Mammary epithelial cell (primary cell): ENCODE results near the gene ACKR3.

ENCODE experiments used
- EZH2 ChIP-seq: IDR thresholded peaks from 2 replicates; pipeline ENCODE4 v1.6.1; 2012; ENCODE audit warnings: low read length, inconsistent platforms, borderline replicate concordance
- TF ChIP-seq, protein P1 (sequence below), 2 donors: IDR thresholded peaks in 1 of 2; conservative IDR thresholded peaks in 1 of 2; 2 replicates each; pipeline ENCODE4 v1.5.1; 2011 to 2012; ENCODE audit warnings: inconsistent platforms in 2 of 2, low read length in 2 of 2, mild to moderate bottlenecking in 2 of 2, control low read depth in 1 of 2, low read depth in 1 of 2; ENCODE audit not compliant: insufficient read depth in 1 of 2; ENCODE audit errors: extremely low read depth in 1 of 2

DNA sequence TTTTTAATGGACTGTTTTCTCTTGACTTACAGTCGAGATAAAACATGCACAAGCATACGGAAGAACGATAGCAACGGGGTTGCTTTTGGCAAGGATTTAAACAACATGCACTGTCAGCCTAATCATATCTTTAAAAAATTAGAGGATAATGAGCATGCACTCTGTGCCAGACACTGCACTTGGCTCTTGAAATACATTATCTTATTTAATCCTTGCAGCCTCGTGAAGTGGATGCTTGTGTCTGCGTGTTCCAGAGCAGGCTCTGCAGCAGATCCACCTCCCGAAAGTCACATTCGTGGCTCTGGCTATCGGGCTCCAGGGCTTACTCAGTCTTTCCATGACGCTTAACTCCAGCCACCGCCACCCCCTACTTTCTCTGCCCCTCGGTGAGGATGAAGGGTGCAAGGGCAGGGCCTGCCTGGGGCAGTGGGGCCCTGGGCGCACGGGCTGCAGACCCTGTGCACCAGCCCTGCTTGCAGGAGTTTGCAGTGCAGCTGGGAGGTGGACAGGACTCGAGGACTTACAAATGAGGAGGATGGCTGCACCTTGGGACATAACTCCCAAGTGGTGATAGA, 61.7 kb downstream of the ACKR3 start:
- TF ChIP-seq, protein P1, sequence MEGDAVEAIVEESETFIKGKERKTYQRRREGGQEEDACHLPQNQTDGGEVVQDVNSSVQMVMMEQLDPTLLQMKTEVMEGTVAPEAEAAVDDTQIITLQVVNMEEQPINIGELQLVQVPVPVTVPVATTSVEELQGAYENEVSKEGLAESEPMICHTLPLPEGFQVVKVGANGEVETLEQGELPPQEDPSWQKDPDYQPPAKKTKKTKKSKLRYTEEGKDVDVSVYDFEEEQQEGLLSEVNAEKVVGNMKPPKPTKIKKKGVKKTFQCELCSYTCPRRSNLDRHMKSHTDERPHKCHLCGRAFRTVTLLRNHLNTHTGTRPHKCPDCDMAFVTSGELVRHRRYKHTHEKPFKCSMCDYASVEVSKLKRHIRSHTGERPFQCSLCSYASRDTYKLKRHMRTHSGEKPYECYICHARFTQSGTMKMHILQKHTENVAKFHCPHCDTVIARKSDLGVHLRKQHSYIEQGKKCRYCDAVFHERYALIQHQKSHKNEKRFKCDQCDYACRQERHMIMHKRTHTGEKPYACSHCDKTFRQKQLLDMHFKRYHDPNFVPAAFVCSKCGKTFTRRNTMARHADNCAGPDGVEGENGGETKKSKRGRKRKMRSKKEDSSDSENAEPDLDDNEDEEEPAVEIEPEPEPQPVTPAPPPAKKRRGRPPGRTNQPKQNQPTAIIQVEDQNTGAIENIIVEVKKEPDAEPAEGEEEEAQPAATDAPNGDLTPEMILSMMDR (conservative IDR thresholded peaks at IDR 0.05 in 1 of 2, IDR thresholded peaks at IDR 0.05 in 1 of 2; ENCODE audit: extremely low read depth in 1 of 2, insufficient read depth in 1 of 2, low read depth in 1 of 2, low read length in 2 of 2) = no peak
- TF ChIP-seq EZH2 = no peak
